ENCODE results near the gene P4HA2.

The P4HA2 gene

GRCh38 chr5:132211787-132212186 is 15.9 kb downstream of the P4HA2 start:
- Histone ChIP-seq H3K4me1 (ENCODE audit: insufficient read depth, low read length) (no peaks in the 10 kb centered on the region), H3K36me3 (ENCODE audit: insufficient read depth, low read length) (no peaks in the 10 kb centered on the region), H3K9me3 (ENCODE audit: control insufficient read depth, insufficient read depth, low read length) (no peaks in the 10 kb centered on the region), H3K9ac (ENCODE audit: low read depth, low read length) (no peak overlapping the region)

GRCh38 chr5:132210944-132211343 is 16.7 kb downstream of the P4HA2 start:
- H3K9me3 ChIP-seq (ENCODE audit: control insufficient read depth, insufficient read depth, low read length), result no peaks in the 10 kb centered on the region
- no peaks in the 10 kb centered on the region for H3K4me1 ChIP-seq (ENCODE audit: insufficient read depth, low read length)
- H3K36me3 ChIP-seq (ENCODE audit: insufficient read depth, low read length), result no peaks in the 10 kb centered on the region
- no peak overlapping the region for H3K9ac ChIP-seq (ENCODE audit: low read depth, low read length)

DNA sequence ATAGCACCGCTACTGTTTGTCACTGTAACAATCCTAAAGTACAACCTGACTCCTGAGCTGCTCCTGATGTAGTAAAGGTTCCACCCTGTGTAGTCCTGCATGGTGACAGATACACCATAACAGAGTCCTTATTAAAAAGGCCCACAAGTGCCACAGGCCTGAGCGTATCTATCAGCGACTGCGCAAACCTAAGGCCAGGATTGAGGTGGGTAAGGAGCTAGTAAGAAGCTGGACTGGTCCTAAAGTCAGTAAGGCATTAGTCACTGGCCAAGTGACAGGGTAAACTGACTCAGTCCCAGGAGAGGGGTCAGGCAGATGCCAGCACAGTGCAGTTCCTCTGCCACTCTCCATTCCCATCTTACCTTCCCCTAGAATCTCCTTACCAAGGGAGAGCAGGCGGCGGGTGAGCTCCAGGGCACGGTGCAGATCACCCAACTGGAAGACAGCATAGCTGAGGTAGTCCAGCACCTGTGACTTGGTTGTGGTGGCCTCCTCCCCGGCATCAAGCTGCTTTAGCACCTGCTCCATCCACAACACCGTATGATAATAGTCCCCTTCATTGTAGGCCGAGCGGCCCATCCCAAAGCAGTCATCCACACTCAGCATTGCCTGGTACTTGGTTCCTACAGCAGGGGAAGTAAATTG is 17.6 kb downstream of the P4HA2 start:
- H3K36me3 ChIP-seq (ENCODE audit: insufficient read depth, low read length), result no peaks in the 10 kb centered on the region
- H3K9ac ChIP-seq (ENCODE audit: low read depth, low read length), result no peak overlapping the region
- no peaks in the 10 kb centered on the region for H3K4me1 ChIP-seq (ENCODE audit: insufficient read depth, low read length)

DNA sequence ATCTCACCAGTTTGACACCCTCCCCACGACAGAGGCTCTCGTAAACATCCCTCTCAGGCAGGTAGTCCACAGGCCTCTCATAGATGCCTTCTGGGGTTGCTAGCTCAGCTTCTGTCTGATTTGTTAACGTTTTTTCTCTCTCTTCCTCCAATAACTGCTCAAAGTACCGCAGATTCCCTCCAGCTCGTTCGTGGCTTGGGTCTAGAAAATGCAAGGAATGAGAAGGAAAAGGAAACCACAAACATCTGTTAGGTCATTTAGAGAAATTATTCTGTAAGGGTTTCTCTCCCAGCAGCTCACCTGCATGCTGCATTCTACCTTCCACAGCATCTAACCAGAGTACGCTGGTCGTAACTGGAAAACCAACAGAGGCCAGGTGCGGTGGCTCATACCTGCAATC is 18.5 kb downstream of the P4HA2 start:
- Histone ChIP-seq H3K9me3 (ENCODE audit: control insufficient read depth, insufficient read depth, low read length) (no peaks in the 10 kb centered on the region), H3K36me3 (ENCODE audit: insufficient read depth, low read length) (no peaks in the 10 kb centered on the region), H3K4me1 (ENCODE audit: insufficient read depth, low read length) (no peaks in the 10 kb centered on the region), H3K9ac (ENCODE audit: low read depth, low read length) (no peak overlapping the region)

More for the DNA sequence above, 17.6 kb downstream of the P4HA2 start:
- no peaks in the 10 kb centered on the region for H3K9me3 ChIP-seq (ENCODE audit: control insufficient read depth, insufficient read depth, low read length)

DNA sequence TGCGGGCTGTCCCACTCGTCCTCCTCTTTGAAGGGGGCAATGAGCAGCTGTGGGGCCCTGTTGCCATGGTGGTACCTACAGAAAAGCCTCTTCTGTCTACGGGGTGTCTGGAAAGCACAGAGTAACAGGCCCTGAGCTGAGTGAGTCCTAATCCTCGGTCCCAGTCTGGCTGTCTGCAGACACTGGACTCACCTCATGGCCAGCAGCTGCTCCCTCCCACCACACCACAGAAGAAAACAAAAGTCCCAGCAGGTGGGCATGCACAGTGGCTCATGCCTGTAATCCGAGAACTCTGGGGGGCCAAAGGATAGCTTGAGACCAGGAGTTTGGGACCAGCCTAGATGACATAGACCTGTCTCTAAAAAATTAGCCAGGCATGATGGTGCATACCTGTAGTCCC is 19.9 kb downstream of the P4HA2 start:
- H3K4me1 ChIP-seq (ENCODE audit: insufficient read depth, low read length), result no peaks in the 10 kb centered on the region
- H3K9me3 ChIP-seq (ENCODE audit: control insufficient read depth, insufficient read depth, low read length), result no peaks in the 10 kb centered on the region
- H3K9ac ChIP-seq (ENCODE audit: low read depth, low read length), result no peak overlapping the region
- H3K36me3 ChIP-seq (ENCODE audit: insufficient read depth, low read length), result no peaks in the 10 kb centered on the region

- Histone ChIP-seq H3K4me1 (ENCODE audit: insufficient read depth, low read length) (no peaks in the 10 kb centered on the region), H3K9ac (ENCODE audit: low read depth, low read length) (no peak overlapping the region), H3K36me3 (ENCODE audit: insufficient read depth, low read length) (no peaks in the 10 kb centered on the region), H3K9me3 (ENCODE audit: control insufficient read depth, insufficient read depth, low read length) (no peaks in the 10 kb centered on the region)
These were observed 20.9 kb downstream of the P4HA2 start for GRCh38 chr5:132206782-132207181.

GRCh38 chr5:132205385-132206125 is 22.1 kb downstream of the P4HA2 start:
- H3K4me1 ChIP-seq (ENCODE audit: insufficient read depth, low read length), result no peaks in the 10 kb centered on the region
- no peak overlapping the region for H3K9ac ChIP-seq (ENCODE audit: low read depth, low read length)
- no peaks in the 10 kb centered on the region for H3K9me3 ChIP-seq (ENCODE audit: control insufficient read depth, insufficient read depth, low read length)
- no peaks in the 10 kb centered on the region for H3K36me3 ChIP-seq (ENCODE audit: insufficient read depth, low read length)

DNA sequence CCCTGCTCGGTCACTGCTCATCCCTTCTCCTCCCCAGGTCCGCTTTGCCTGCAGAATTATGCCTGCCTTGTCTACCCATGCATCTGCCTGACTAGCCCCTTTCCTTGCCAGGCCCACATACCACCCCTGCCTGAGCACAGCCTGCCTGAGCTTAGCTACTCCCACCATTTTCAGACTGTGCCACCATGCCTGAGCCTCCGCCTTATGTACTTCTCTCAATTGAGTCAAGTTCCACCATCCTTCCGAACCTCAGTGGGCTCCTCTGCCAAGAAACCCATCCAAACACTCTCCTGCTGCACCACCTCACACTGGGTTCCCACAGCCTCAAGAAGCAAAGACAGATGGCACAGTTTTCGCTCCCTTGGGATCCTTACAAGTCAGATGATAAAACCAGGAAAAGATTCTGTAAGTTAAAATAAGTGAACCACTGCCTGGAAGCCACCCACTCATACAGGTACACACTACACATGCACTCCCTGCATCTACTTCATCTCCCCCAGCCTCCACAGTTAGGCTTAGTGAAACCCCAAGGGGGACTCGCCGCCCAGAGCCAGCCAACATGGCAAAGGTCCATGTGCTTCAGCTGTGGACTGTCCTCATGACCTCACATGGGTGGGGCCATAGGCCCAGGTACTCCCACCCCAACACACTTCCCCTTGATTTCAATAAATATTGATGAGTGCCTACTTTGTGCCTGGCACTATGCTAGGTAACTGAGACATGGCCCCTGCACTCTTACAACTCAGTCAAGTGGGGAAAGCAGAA is 23.1 kb downstream of the P4HA2 start:
- Histone ChIP-seq H3K4me1 (ENCODE audit: insufficient read depth, low read length) (no peaks in the 10 kb centered on the region), H3K36me3 (ENCODE audit: insufficient read depth, low read length) (no peaks in the 10 kb centered on the region), H3K9ac (ENCODE audit: low read depth, low read length) (no peak overlapping the region), H3K9me3 (ENCODE audit: control insufficient read depth, insufficient read depth, low read length) (no peaks in the 10 kb centered on the region)

DNA sequence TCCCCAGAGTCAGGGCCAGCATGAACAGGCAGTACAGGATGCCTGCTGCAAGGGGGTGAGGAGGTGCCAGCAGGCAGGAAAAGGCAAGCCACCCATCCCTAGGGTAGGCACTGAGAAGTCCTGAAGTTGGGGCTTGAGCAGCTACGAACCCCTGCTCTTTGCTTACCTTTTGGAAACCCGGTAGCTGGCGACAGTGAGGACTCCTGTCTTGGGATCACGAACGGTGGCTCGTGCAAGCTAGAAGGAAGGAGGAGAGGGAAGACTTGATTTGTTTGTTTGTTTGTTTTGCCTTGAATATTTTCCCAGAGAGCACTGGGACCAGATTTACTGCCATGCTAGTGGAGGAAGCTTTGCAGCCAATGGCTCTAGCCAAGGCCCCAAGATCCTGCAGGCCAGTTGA is 23.7 kb downstream of the P4HA2 start:
- Histone ChIP-seq H3K4me1 (ENCODE audit: insufficient read depth, low read length) (no peaks in the 10 kb centered on the region), H3K9ac (ENCODE audit: low read depth, low read length) (no peak overlapping the region), H3K36me3 (ENCODE audit: insufficient read depth, low read length) (no peaks in the 10 kb centered on the region), H3K9me3 (ENCODE audit: control insufficient read depth, insufficient read depth, low read length) (no peaks in the 10 kb centered on the region)

GRCh38 chr5:132203464-132203818 is 24.2 kb downstream of the P4HA2 start:
- no peaks in the 10 kb centered on the region for H3K4me1 ChIP-seq (ENCODE audit: insufficient read depth, low read length)
- no peaks in the 10 kb centered on the region for H3K36me3 ChIP-seq (ENCODE audit: insufficient read depth, low read length)
- no peak overlapping the region for H3K9ac ChIP-seq (ENCODE audit: low read depth, low read length)
- no peaks in the 10 kb centered on the region for H3K9me3 ChIP-seq (ENCODE audit: control insufficient read depth, insufficient read depth, low read length)

- no peaks in the 10 kb centered on the region for H3K4me1 ChIP-seq (ENCODE audit: insufficient read depth, low read length)
- H3K9ac ChIP-seq (ENCODE audit: low read depth, low read length), result no peak overlapping the region
- no peaks in the 10 kb centered on the region for H3K9me3 ChIP-seq (ENCODE audit: control insufficient read depth, insufficient read depth, low read length)
- no peaks in the 10 kb centered on the region for H3K36me3 ChIP-seq (ENCODE audit: insufficient read depth, low read length)
These were observed 24.8 kb downstream of the P4HA2 start for GRCh38 chr5:132202711-132203463.

DNA sequence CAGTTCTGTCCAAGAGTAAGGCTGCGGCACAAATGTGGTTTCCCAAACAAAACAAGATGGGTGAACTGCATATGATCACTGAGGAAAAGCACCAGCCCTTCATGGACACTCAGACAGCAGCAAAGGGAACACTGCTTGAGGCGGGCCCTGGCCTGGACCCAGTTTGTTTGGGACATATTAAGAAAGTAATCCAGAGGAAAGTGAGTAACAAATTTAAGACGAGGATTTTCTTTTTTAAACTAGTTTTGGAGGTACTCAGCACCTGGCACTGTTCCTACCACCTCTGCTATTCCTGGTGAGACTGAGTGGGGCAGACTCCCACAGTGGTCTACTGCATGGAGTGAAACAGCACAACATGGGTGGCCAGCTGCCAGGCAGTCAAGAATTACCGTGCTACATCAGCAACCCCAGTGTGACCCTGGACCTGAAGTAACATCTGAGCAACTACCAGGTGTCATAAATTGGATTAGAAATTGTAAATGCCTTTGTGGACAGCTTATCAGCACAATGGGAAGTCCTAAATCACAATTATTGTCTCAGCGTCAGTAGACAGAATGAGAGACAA is 28.5 kb downstream of the P4HA2 start:
- Histone ChIP-seq H3K36me3 (ENCODE audit: insufficient read depth, low read length) (no peaks in the 10 kb centered on the region), H3K4me1 (ENCODE audit: insufficient read depth, low read length) (no peaks in the 10 kb centered on the region), H3K9ac (ENCODE audit: low read depth, low read length) (no peak overlapping the region), H3K9me3 (ENCODE audit: control insufficient read depth, insufficient read depth, low read length) (no peaks in the 10 kb centered on the region)

DNA sequence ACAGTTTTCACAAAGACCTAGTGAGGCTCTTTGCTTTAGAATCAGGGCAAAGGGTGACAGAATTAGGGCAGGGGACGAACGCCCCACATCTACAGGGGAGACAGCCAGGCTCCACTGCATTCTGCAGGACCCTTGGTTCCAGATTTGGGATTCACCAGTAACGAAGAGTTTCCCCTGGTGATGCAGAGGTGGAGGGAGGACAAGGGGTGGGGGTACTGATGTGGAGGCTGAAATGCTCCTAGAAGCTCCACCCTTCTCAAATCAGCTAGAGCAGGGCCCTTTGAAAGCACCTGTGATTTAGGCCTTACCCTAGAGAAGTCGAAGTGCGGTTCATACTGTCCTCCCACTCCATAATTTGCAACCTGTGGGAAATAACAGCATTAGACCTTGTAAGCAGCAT is 29.1 kb downstream of the P4HA2 start:
- H3K9ac ChIP-seq (ENCODE audit: low read depth, low read length), result no peak overlapping the region
- no peaks in the 10 kb centered on the region for H3K36me3 ChIP-seq (ENCODE audit: insufficient read depth, low read length)
- no peaks in the 10 kb centered on the region for H3K4me1 ChIP-seq (ENCODE audit: insufficient read depth, low read length)
- H3K9me3 ChIP-seq (ENCODE audit: control insufficient read depth, insufficient read depth, low read length), result no peaks in the 10 kb centered on the region

- H3K4me1 ChIP-seq (ENCODE audit: insufficient read depth, low read length), result no peaks in the 10 kb centered on the region
- no peaks in the 10 kb centered on the region for H3K9me3 ChIP-seq (ENCODE audit: control insufficient read depth, insufficient read depth, low read length)
- H3K36me3 ChIP-seq (ENCODE audit: insufficient read depth, low read length), result no peaks in the 10 kb centered on the region
- no peak overlapping the region for H3K9ac ChIP-seq (ENCODE audit: low read depth, low read length)
These were observed 31.9 kb downstream of the P4HA2 start for GRCh38 chr5:132195727-132196126.
